Fibroblast of lung (primary cell): Measurements from ENCODE around the gene TCF12.

Source experiments
- EZH2 ChIP-seq: IDR thresholded peaks from 2 replicates; pipeline ENCODE4 v1.5.1; 2012; ENCODE audit warnings: low read length, control low read depth, mild to moderate bottlenecking; ENCODE audit errors: missing control alignments
- TF ChIP-seq, protein P1 (sequence below), 2 donors: IDR thresholded peaks in 1 of 2; conservative IDR thresholded peaks in 1 of 2; 1 replicate in 1 of 2; 2 replicates in 1 of 2; pipeline ENCODE4 v1.5.1; 2011 to 2012; ENCODE audit warnings: low read length in 2 of 2, control low read depth in 1 of 2, inconsistent platforms in 1 of 2, low read depth in 1 of 2, mild to moderate bottlenecking in 1 of 2

DNA sequence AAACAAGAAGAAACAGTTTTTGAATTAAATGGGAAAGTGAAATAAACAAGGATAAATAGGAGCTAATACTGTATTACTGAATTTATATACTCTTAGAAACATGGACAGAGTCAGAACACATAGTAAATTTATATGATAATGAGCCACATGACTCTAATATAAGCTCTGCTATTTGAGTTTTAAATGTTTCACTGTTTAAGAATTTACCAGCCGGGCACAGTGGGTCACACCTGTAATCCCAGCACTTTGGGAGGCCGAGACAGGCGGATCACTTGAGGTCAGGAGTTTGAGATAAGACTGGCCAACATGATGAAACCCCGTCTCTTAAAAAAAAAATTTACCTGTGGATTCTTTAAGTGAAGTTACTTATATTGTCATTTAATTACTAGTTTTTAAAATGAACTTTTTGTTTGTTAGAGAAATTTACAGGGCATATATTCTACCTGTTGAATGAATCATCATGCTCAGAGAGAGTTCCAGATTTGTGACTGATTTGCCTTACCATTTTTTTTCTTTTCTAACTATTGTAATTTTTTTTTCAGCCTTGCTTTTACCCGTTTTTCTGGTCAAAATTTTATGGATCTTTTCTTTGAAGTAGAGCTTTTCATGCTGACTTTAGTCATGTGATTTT, 125.7 kb downstream of the TCF12 start:
- TF ChIP-seq, protein P1, sequence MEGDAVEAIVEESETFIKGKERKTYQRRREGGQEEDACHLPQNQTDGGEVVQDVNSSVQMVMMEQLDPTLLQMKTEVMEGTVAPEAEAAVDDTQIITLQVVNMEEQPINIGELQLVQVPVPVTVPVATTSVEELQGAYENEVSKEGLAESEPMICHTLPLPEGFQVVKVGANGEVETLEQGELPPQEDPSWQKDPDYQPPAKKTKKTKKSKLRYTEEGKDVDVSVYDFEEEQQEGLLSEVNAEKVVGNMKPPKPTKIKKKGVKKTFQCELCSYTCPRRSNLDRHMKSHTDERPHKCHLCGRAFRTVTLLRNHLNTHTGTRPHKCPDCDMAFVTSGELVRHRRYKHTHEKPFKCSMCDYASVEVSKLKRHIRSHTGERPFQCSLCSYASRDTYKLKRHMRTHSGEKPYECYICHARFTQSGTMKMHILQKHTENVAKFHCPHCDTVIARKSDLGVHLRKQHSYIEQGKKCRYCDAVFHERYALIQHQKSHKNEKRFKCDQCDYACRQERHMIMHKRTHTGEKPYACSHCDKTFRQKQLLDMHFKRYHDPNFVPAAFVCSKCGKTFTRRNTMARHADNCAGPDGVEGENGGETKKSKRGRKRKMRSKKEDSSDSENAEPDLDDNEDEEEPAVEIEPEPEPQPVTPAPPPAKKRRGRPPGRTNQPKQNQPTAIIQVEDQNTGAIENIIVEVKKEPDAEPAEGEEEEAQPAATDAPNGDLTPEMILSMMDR (conservative IDR thresholded peaks at IDR 0.05 in 1 of 2, IDR thresholded peaks at IDR 0.05 in 1 of 2; ENCODE audit: low read depth in 1 of 2, low read length in 2 of 2), result no peak
- TF ChIP-seq EZH2, result no peak
